ELF-1 (cell line): ENCODE results near the gene FIG4.
"Not testable (repeated sequence)": the region's sequence is repeated elsewhere in the genome, so short reads cannot be mapped to it uniquely, and the experiment has no call there.

Source experiments
- DNase-seq: peaks from one replicate; pipeline ENCODE4 v3.0.0-alpha.2; 2016; ENCODE audit warnings: low read depth, low spot score

FIG4 gene

DNA sequence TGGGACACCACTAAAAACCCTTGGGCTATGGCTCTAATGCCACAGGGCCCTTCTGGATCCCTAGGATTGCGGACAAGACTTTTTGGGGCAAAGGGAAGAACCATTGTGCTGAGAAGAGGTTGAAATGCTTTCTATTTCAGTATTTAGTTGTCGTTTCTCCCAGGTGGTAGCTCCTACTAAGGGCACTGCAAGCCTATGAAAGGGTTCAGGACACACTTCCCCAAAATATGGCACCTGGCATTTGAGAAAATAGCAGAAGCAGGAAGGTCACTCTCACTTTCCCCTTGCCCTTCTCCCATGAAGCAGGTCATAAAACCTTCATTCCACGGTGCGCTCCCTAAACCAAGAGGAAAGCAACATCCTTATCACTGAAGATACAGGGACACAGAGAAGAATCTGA, 161.6 kb downstream of the FIG4 start:
- no peak for DNase-seq

GRCh38 chr6:109853426-109853825, 162.3 kb downstream of the FIG4 start:
- DNase-seq = no peak

GRCh38 chr6:109853951-109854350, 162.9 kb downstream of the FIG4 start:
- DNase-seq = no peak

DNA sequence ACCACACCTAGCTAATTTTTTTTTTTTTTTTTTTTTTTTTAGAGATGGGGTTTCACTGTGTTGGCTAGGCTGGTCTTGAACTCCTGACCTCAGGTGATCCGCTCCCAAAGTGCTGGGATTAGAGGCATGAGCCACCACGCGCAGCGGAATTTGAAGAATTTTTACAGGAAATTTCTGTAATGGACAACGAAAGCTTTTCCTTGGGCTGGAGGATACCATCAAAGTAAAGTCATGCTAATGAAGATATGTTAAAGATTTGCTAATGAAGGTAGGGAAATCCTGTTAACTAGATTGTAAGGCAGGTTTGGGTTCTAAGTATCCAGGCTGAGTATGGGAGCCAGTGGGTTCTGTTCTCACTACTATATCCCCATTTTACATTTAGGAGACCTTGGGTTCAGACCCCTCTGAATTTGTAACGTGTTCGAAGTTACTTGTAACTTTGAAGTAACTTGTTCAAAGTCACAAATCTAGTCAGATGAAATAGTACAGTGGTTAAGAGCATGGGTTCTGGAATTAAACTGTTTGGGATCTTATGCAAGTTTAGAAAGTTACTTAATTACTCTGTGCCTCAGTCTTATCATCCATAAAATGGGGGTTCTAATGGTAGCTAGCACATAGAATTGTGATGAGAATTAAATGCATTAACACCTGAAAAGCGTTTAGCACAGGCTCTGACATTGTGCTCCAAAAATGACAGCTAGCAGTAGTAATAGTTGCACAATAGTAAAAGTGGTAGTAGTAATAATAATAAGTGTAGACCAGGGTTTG, 163.6 kb downstream of the FIG4 start:
- DNase-seq = peak; percentile 82

- peak; percentile 29 for DNase-seq
Observed at GRCh38 chr6:109855476-109856040, 164.5 kb downstream of the FIG4 start.

- no peak for DNase-seq
Observed at GRCh38 chr6:109861946-109862345, 170.8 kb downstream of the FIG4 start.

- no peak for DNase-seq
Observed at GRCh38 chr6:109864050-109864449, 173.0 kb downstream of the FIG4 start.

DNA sequence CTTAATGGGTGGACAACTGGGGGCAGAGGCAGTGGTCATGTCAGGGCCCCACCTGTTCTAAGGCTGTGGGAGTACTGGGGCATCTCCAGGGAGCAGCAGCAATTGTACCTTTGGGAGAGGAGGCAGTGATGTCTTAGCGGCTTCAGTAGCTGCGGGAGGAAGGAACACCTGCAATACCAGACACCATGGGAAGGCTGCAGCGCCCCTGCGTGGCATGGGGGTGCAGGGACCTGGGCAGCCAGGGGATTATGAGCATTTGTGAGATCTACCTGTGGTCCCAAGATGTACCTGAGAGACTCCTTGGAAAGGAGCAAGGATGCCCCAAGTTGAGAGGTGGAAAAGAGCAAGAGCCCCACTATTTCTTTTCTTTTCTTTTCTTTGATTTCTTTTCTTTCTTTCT, 174.9 kb downstream of the FIG4 start:
- no peak for DNase-seq

DNA sequence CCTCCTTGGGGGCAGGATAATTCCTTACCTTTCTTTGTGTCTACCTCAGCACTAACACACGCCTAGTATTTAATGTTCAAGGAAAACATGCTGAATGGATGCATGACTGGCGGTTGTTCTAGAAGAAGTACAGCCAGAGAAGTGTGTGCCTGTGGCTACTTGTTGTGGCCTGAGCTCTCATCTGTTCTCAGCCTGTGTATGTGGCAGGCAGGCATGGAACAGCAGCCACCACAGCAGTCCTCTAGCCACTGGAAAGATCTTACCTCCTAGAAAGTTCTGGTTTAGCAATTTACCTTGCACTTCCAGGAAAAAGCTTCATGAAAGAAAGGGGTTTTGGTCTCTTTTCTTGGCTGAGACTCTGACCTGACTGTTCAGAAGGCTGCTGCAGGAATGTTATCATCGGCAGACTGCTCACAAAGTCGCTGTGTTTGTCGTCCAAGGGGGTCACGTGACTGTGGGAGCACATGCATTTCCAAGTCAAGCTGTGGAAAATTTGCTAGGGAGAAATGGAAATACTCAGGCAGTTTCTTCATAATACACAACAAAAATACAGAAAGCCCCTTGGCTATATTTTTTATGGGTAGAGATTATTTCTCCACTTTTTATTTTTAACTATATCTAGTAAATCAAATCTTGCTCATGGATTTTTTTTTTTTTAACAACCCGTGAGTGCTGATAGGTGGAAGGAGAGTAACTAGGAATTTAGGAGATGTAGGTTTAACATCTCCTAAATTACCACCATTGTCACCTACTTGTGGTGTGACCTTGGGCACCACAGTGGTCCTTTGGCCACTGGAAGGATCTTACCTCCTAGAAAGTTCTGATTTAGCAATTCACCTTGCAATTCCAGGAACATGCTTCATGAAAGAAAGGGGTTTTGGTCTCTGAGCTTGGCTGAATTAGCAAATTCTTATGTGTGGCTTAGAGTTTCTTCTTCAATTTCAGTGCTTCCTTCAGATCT, 176.2 kb downstream of the FIG4 start:
- DNase-seq = no peak

GRCh38 chr6:109867970-109868358, 176.9 kb downstream of the FIG4 start:
- DNase-seq = no peak

GRCh38 chr6:109869398-109870088, 178.4 kb downstream of the FIG4 start:
- DNase-seq = not testable (repeated sequence)

DNA sequence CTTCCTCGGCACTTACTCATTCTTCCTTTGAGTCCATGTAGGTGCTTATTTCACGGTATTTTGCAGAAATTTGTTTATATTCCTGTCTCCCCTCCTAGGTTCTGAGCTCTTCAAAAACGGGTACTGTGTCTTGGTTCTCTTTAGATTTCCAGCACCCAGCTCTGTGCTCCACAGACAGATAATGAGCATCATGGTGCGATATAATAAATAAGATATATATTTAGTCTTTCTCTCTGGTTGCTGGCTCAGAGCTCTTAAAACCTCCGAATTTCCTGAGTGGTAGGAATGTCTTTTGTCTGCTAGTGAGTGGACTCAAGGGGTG, 179.0 kb downstream of the FIG4 start:
- no peak for DNase-seq

GRCh38 chr6:109872549-109872948, 181.5 kb downstream of the FIG4 start:
- no peak for DNase-seq

DNA sequence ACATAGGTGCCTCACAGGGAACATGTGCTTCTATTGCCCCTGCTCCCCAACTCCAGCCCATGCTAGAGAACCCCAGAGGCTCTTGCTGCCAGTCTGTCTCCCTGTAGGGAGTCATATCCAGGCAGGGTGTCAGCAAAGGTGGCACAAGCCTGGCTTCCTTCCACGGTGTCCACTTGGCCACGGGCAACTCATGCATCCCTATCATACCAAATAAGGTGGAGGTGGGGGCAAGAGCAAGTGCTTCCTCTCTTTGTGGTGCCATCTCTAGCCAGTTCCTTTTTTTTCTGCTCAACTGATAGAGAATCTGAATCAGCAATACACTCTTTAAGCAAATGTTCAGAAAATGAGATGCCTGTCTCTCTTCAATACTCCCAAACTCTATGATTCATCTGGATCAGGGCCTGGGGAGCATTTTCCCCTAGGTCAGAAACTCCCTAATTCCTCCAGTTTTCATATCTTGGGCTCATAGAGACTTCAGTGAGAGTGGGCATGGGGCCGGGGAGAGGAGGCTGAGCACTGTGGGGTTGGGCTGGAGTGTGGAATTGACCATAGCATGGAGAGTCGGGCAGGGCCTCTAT, 182.0 kb downstream of the FIG4 start:
- no peak for DNase-seq

DNA sequence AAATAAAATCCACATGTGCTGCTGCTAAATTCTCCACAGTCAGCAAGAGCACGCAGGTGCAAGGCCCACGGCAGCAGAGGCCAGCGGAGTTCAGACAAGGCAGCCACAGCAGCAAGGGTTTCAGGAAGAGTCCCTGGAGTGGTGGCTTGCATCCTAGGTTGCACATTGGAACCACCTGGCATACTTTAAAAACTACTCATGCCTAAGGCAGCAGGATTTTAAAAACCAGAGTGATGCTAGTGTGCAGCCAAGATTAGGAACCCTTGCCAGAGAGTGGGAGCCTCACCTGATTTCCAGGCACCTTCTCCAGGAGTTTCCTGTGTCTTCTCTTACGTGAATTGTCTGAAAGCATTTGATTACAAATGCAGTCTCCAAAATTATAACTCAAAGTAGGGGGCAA, 183.0 kb downstream of the FIG4 start:
- DNase-seq = no peak

DNA sequence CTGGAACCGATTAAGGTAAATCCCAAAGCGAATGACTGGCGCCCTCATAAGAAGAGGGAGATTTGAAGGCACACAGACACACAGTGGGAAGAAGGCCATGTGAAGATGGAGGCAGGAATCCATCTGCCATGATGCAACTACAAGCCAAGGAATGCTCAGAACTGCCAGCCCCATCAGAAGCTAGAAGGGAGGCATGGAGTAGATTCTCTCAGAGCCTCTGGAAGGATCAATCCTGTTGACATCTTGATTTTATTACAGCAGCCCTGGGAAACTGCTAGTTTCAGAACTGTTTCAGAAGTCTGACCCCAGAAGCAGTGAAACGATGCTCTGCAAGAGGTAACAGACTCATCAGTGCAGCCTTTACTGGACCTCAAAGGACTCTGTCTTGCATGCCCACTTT, 183.5 kb downstream of the FIG4 start:
- no peak for DNase-seq
